Kidney capillary endothelial cell (primary cell): ENCODE results near the gene FARP2.

Experiments
- DNase-seq: peaks from one replicate; pipeline ENCODE4 v3.0.0-alpha.2; 2018; ENCODE audit warnings: low spot score

FARP2 gene

GRCh38 chr2:241534293-241534692 lies 178.2 kb downstream of the FARP2 start:
- DNase-seq, result no peak

GRCh38 chr2:241534701-241535375 lies 178.8 kb downstream of the FARP2 start:
- DNase-seq, result no peak

GRCh38 chr2:241535871-241536655 lies 180.0 kb downstream of the FARP2 start:
- DNase-seq, result no peak

GRCh38 chr2:241538838-241539615 lies 182.9 kb downstream of the FARP2 start:
- DNase-seq, result no peak

- no peak for DNase-seq
Observed at GRCh38 chr2:241539616-241540374, 183.7 kb downstream of the FARP2 start.

GRCh38 chr2:241540401-241540770 lies 184.3 kb downstream of the FARP2 start:
- DNase-seq, result no peak

GRCh38 chr2:241540771-241541561 lies 184.9 kb downstream of the FARP2 start:
- no peak for DNase-seq

GRCh38 chr2:241541564-241542277 lies 185.6 kb downstream of the FARP2 start:
- no peak for DNase-seq

GRCh38 chr2:241542278-241542605 lies 186.2 kb downstream of the FARP2 start:
- no peak for DNase-seq
